Stromal cell of bone marrow (primary cell): ENCODE results near the gene CRPPA.
"Not testable (repeated sequence)": the region's sequence is repeated elsewhere in the genome, so short reads cannot be mapped to it uniquely, and the experiment has no call there.

Experiments used
- DNase-seq: peaks from one replicate; pipeline ENCODE4 v3.0.0-alpha.2; 2012; ENCODE audit warnings: low read depth

Gene CRPPA

GRCh38 chr7:16421333-16422102 lies at the start of gene CRPPA:
Gene CRPPA, minus strand, starts transcription at chr7:16421538. Its CDS starts 216 bp downstream, at chr7:16421322.
- DNase-seq: no peak

DNA sequence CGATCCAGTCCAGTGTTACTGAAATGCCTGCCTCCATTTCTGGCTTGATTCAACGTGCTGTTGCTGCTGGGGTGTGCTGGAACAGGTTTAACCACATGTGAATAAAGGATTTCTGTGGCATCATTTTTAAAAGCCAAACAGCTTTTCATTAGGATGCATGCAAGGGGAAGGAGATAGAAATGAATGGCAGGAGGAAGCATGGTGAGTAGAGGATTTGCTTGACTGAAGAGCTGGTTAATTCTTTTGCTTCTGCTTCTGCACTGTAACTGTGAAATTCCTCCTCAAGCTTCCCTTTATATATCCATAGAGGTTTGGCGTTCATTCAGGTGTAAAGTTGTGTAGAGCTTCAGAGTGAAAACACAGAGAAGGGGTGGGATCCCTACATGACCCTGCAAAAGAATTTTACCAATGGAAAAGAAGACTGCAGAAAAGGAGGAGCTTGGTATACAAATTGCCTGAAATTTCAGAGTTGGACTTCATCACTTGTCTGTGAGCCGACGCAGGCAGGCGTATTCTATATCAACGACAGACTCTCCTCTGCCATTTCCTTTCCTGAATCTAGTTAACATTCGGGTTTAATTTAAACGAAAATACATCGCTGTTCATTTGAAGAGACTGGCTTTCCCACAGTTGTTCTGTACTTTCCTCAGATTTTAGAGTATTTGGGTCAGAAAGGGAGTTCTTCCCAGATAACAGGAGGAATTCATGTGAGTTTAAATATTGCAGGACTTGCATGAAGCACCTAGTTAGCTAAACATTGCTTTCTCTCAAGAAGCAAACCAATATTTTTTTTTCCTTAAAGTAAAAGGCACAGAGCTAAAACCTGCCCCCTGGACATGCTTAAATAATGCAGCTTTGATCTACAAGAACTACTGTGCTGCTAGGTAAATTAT lies 44.4 kb upstream of the CRPPA start, which contains the start of gene SOSTDC1:
Gene SOSTDC1 (minus strand): TSS at position 270 of the 893 bp plus-strand sequence. CDS start 70 bp downstream, at position 200.
- no peak for DNase-seq

GRCh38 chr7:16463949-16464715 lies 42.8 kb upstream of the CRPPA start:
- no peak for DNase-seq

DNA sequence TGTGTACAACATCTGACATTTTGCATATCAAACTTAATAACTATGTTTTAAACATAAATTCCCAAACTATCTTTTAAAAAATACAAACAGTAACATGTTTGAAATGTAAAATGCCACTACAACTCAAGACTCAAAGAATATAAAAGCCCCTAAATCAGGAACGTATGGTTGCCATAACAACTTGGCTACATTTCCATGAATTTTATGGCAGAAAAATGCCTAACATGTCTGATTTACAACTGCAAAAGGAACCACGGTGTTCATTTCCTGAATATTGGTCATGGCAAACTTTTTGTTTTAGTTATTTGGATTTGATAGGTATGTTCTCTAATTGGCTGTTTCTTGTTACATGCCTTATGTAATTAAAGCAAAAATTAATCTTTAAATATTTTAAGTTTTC lies 42.2 kb upstream of the CRPPA start:
- DNase-seq: no peak

GRCh38 chr7:16462431-16462889 lies 41.1 kb upstream of the CRPPA start:
- DNase-seq: no peak

GRCh38 chr7:16460789-16461493 lies 39.6 kb upstream of the CRPPA start:
- DNase-seq: no peak

DNA sequence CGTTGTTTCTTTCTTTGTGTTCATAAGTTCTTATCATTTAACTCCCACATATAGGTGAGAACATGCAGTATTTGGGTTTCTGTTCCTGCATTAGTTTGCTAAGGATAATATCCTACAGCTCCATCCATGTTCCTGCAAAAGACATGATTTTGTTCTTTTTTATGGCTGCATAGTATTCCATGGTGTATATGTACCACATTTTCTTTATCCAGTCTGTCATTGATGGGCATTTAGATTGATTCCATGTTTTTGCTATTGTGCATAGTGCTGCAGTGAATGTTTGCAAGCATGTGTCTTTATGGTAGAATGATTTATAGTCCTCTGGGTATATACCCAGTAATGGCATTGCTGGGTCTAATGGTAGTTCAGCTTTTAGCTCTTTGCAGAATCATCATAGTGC lies 35.0 kb upstream of the CRPPA start:
- DNase-seq: not testable (repeated sequence)

- no peak for DNase-seq
Observed at GRCh38 chr7:16455591-16455990, 34.3 kb upstream of the CRPPA start.

- no peak for DNase-seq
Observed at GRCh38 chr7:16450366-16450765, 29.0 kb upstream of the CRPPA start.

- no peak for DNase-seq
Observed at GRCh38 chr7:16447876-16448275, 26.5 kb upstream of the CRPPA start.

- no peak for DNase-seq
Observed at GRCh38 chr7:16446508-16446907, 25.2 kb upstream of the CRPPA start.

GRCh38 chr7:16443871-16444270 lies 22.5 kb upstream of the CRPPA start:
- DNase-seq: not testable (repeated sequence)

DNA sequence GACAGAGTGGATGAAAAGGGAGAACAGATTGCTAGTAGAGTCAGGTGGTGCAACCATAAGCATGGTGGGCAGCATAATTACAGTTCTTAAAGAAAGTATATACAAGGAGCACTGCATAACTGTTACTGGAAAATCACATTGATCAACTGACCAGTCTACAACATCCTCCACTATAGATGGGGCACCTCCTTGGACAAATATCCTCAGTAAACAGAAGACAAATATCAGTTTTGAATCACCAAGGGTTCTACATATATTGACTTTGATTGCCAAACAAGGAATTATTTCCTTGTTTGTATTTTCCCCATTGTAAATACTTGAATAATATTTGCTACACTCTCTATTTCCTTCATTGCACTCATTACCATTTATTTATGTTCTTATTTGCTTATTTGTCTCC lies 17.6 kb upstream of the CRPPA start:
- no peak for DNase-seq

DNA sequence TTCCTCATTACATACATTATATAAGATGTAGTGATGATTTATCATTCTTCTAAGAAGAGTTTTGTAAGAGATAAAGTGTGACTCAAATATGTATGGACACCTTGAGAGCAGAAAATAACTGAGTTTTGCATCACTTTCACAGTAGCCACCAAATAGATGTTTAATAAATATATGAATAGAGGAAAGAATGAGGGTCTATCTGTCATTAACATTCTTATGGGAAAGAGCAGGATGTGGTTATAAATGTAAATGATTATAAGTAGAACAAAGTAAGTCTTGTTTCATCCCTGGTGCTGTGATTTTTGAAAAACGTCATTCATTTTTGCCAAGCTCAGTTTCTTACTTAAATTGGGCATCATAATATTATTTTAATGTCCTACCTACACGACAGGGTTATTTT lies 15.0 kb upstream of the CRPPA start:
- DNase-seq: no peak

DNA sequence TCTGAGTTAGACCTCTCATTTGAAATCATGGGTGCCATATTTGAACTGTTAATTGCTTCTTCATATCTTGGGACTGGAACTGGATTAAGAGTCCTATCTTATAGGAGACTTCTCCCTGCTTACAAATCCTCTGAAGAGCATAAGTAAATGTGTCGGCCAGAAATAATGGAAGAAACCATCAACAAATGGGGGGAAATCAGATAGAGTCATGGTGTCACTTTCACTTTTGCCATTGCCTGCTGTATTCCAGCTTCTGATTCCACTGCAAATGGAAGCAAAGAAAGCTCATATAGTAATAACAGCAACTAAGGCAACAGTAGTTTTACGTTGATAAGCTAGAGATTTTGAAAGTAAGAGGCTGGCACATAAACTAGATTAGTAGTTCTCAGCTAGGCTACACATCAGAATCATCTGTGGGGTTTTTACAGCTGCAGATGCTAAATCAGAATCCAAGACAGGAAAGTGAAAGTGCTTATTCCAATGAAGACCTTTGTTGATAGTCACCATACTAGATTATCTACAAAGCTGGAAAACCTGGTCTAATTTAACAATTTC lies 12.3 kb upstream of the CRPPA start:
- DNase-seq: no peak

DNA sequence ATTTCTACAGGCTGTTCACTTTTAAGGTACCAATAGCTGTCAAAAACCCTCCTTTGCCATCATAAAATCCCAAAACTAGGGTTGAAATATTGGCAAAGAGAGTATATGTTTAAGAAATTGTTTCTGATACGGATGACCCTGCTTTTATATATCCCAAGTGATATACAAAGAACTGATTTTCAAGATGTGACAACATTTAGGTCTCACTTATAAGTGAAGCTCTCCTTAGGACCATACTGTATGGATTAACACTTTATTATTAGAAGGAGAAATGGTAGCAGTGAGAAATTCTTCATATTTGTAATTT lies 11.0 kb upstream of the CRPPA start:
- no peak for DNase-seq

DNA sequence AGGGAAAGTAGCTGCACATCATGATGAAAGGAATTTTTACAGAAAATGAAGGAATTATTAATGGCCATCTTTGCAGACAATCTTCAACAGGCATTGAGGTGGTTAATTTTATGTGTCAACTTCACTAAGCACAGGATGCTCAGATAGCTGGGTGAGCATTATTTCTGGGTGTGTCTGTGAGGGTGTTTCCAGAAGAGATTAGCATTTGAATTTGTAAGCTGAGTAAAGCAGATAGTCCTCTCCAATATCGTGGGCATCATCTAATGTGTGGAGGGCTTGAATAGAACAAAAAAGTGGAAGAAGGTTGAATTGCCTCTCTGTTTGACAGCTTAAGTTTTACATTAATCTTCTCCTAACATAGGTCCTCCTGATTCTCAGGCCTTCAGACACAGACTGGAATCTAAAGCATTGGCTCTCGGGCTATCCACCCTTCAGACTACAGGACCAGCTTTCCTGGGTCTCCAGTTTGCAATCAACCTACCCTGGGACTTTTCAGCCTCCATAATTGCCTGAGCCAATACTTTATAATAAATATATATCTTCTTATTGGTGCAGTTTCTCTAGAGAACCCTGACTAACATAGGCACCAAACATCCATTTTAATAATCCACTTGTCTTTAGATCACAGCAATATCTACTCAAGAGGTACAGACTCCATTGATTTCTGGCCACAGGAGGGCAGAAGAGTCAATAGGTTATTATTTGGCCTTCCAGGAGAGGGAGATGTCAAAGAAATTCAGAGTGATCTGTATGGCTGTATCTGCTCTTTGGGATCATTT lies 10.5 kb upstream of the CRPPA start:
- no peak for DNase-seq

GRCh38 chr7:16430133-16430532 lies 8.8 kb upstream of the CRPPA start:
- no peak for DNase-seq

- DNase-seq: no peak
Observed at GRCh38 chr7:16428672-16429071, 7.3 kb upstream of the CRPPA start.

- DNase-seq: no peak
Observed at GRCh38 chr7:16428182-16428581, 6.8 kb upstream of the CRPPA start.

- no peak for DNase-seq
Observed at GRCh38 chr7:16423761-16424160, 2.4 kb upstream of the CRPPA start.
